Jurkat, Clone E6-1 (cell line): ENCODE data around the gene FRMD5.

Experiments used
- DNase-seq: peaks from one replicate; pipeline ENCODE4 v3.0.0-alpha.2; 2011; ENCODE audit warnings: low read depth, low spot score
- H3K4me3 ChIP-seq: 2 replicates; pipeline ENCODE4 v1.5.1; 2011; ENCODE audit warnings: mild to moderate bottlenecking, low read length, control low read depth, moderate library complexity

The FRMD5 gene

GRCh38 chr15:44102675-44103254, 92.3 kb downstream of the FRMD5 start:
- H3K4me3 ChIP-seq: no peak overlapping the region
- no peak for DNase-seq

DNA sequence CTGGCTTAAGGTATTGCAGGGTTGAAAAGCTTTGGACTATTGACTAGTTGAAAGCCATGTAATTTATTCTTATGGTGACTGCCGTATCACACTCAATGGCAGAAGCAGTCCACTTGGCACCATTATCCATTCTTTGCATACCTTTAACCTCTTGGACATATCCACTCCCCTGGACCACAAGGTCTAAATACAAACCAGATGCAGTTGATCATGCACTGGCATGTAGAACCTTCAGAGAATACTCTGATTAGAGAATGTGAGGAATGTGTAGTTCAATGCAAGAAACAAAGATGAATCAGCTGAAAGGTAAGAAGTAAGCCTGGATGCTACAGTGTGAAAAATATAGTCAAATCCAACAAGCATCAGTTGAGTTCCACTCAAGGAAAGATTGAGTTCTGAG, 93.1 kb downstream of the FRMD5 start:
- no peak for DNase-seq
- H3K4me3 ChIP-seq: no peak overlapping the region

- no peak overlapping the region for H3K4me3 ChIP-seq
- DNase-seq: no peak
These were observed 93.8 kb downstream of the FRMD5 start for GRCh38 chr15:44101286-44101685.

- no peak for DNase-seq
- no peak overlapping the region for H3K4me3 ChIP-seq
These were observed 95.4 kb downstream of the FRMD5 start for GRCh38 chr15:44099671-44100070.

DNA sequence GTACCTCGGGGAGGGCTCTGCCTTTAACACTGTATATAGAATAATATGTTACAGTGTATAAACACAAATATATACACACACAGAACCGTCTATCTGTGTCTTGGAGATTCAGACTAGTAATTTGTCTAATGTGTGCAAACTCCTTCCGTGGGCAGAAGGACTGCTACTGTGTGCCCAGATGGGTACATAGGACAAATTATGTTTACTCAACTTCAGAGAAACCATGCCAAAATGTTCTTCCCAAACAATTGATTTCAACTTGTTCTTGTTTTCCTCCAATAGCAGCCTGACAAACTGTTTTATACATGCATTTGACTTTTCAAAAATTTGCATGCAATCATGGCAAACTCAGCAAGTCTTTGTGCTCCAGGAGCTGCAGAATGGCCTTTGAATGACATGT, 97.5 kb downstream of the FRMD5 start:
- DNase-seq: no peak
- no peak overlapping the region for H3K4me3 ChIP-seq

DNA sequence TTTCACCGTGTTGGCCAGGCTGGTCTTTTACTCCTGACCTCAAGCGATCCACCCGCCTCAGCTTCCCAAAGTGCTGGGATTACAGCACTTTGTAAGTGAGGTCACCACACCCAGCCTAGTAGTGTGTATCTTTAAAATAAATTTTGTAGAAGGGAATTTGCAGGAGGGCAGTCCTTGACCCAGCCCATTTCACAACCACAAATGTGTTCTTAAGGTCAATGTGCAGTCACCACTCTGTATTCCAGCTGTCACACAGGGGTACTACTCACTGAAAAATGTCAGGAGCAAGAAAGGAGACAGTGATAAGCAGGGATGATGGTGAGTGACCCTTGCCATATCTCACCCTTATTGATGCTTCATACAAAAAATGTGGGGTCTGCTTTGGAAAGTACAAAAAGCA, 98.5 kb downstream of the FRMD5 start:
- no peak overlapping the region for H3K4me3 ChIP-seq
- no peak for DNase-seq

GRCh38 chr15:44094781-44095180, 100.3 kb downstream of the FRMD5 start:
- H3K4me3 ChIP-seq: no peak overlapping the region
- DNase-seq: no peak

DNA sequence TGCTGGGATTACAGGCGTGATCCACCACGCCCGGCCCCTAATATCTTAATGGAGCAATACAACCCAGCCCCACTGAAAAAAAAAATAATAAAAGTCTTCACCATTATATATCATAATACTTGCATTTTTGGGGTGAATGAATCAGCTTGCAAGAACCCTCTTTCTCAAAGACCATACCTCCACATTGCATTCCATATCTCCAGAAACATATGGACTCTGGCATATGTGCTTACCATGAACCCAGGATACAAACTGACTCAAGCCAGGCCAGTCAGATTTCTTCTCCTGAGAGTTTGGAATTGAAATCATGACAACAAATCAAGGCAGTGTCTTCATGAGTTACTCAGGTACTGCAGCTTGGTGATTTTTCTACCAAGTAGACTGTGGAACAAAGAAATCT, 101.2 kb downstream of the FRMD5 start:
- no peak overlapping the region for H3K4me3 ChIP-seq
- DNase-seq: no peak

GRCh38 chr15:44092221-44092620, 102.8 kb downstream of the FRMD5 start:
- no peak for DNase-seq
- no peak overlapping the region for H3K4me3 ChIP-seq

DNA sequence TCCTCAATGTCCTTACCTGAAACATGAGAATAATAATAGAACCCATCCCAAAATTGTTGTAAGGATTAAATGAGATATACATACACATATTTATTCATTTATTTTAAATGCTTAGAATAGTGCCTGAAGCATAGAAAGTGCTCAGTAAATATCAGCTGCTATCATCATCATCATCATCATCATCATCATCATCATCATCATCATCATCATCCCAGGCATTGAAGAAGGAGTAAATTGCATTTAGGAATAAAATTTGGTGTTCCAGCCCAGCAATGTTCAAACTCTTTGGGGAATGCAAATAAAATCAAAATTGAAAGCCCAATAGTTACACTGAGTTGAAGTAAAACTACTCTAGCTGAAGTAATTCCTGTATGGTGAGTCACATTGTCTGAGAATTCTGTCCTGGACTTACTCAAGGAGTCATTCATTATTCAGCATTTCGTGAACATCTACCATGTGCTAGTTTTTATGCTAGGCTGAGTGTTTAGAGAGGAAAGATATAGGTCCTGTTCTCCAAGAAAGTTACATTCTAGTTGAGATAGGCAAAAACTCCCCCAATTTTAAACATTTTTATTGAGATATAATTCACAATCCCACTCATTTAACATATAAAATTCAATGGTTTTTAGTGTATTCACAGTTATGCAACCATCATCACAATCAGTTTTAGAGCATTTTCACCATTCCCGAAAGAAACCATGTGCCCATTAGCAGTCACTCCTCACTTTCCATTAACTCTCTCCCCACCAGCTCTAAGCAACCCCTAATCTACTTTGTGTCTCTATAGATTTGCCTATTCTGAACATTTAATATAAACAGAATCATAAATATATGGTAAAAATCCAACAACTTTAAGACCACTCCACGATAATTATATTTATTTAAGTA, 107.2 kb downstream of the FRMD5 start:
- DNase-seq: no peak

GRCh38 chr15:44084770-44085169, 110.3 kb downstream of the FRMD5 start:
- DNase-seq: peak; percentile 6
- H3K4me3 ChIP-seq: no peak overlapping the region

More for the DNA sequence above, 107.2 kb downstream of the FRMD5 start:
- no peak overlapping the region for H3K4me3 ChIP-seq

- no peak overlapping the region for H3K4me3 ChIP-seq
- DNase-seq: no peak
These were observed 110.9 kb downstream of the FRMD5 start for GRCh38 chr15:44084171-44084570.

GRCh38 chr15:44082558-44083157, 112.4 kb downstream of the FRMD5 start:
- no peak for DNase-seq

GRCh38 chr15:44081026-44082013, 113.8 kb downstream of the FRMD5 start:
- no peak for DNase-seq
- no peak overlapping the region for H3K4me3 ChIP-seq

More at GRCh38 chr15:44082558-44083157, 112.4 kb downstream of the FRMD5 start:
- no peak overlapping the region for H3K4me3 ChIP-seq

GRCh38 chr15:44075535-44075934, 119.5 kb downstream of the FRMD5 start:
- no peak overlapping the region for H3K4me3 ChIP-seq
- no peak for DNase-seq

DNA sequence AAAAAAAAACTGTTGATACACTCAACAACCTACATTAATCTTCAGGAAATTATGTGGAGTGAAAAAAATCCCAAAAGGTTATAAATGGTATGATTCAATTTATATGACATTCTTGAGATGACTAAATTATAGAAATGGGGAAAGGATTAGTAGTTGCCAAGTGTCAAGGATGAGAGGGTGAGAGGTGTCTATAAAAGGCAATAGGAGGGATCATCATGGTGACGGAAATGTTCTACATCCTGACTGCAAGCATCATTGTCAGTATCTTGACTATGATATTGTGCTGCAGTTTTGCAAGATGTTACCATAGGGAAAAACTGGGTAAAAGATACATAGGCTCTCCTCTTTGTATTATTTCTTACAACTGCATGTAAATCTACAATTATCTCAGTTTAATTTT, 125.6 kb downstream of the FRMD5 start:
- H3K4me3 ChIP-seq: no peak overlapping the region
- no peak for DNase-seq

- no peak overlapping the region for H3K4me3 ChIP-seq
- no peak for DNase-seq
These were observed 126.7 kb downstream of the FRMD5 start for GRCh38 chr15:44068347-44068746.

DNA sequence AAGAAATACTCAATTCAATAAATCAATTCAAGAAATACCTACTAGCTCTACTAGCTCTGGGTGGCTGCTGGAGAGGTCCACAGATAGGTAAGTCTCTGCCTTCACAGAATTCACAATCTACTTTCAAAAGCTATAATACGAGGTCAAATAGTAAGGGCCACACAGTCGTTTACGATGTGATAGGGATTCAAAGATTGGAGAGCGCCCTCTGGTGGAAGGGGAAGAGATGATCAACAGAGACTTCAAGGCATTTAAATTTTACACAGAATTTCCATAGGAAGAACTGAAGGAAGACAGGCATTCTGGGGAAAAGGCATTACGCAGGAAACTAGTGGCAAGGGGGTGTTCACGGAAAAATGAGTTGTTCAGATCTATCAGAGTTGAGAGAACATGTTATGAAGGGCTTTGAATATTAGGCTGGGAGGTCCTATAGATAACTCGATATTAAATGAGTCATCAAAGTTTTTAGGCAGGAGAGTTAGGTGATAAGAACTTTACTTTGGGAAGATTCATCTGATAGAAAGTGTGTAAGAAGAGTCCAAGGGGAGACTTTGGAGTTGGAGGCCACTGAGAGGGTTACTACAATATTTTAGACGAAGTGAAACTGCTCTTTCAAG, 128.8 kb downstream of the FRMD5 start:
- peak; percentile 54 for DNase-seq
- H3K4me3 ChIP-seq: no peak overlapping the region

DNA sequence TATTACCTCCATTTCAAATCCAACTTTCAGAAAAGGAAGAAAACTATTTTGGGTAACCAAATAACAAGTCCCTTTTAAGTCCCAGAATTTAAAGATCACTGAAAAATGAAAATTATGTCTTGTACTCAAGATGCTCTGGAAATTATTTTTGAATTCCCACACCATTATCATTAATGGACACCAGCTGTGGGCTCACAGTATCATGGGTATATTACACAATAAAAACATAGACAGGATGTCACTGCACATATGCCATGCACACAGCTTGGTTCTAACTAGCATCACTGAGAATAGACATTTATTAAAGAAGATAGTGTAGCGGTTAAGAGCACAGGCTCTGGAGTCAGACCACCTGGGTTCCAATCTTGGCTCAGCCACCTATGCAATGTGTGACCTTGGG, 130.4 kb downstream of the FRMD5 start:
- DNase-seq: no peak
- H3K4me3 ChIP-seq: no peak overlapping the region
